HG02588 (cell line): ENCODE results near the gene MANBA.
"Not testable (repeated sequence)": the region's sequence is repeated elsewhere in the genome, so short reads cannot be mapped to it uniquely, and the experiment has no call there.

Source experiments
- ATAC-seq: cut with Tn5 transposase; IDR thresholded peaks from one replicate; pipeline ENCODE4 v1.9.1; 2021; ENCODE audit warnings: mild to moderate bottlenecking, moderate library complexity; ENCODE audit not compliant: unreplicated experiment

MANBA gene

GRCh38 chr4:102725229-102725628 lies 35.5 kb downstream of the MANBA start:
- no peak for ATAC-seq

- no peak for ATAC-seq
These were observed 37.3 kb downstream of the MANBA start for GRCh38 chr4:102723511-102723910.

GRCh38 chr4:102722740-102723139 lies 38.0 kb downstream of the MANBA start:
- no peak for ATAC-seq

GRCh38 chr4:102718833-102719575 lies 41.8 kb downstream of the MANBA start:
- not testable (repeated sequence) for ATAC-seq

- ATAC-seq: no peak
These were observed 43.2 kb downstream of the MANBA start for GRCh38 chr4:102717448-102718092.

GRCh38 chr4:102715057-102715456 lies 45.7 kb downstream of the MANBA start:
- no peak for ATAC-seq

GRCh38 chr4:102713774-102714173 lies 47.0 kb downstream of the MANBA start:
- ATAC-seq: not testable (repeated sequence)

- no peak for ATAC-seq
These were observed 47.7 kb downstream of the MANBA start for GRCh38 chr4:102713096-102713495.

- no peak for ATAC-seq
These were observed 49.8 kb downstream of the MANBA start for GRCh38 chr4:102710986-102711385.

GRCh38 chr4:102709060-102709459 lies 51.7 kb downstream of the MANBA start:
- not testable (repeated sequence) for ATAC-seq

GRCh38 chr4:102707150-102707549 lies 53.6 kb downstream of the MANBA start:
- no peak for ATAC-seq

GRCh38 chr4:102705391-102705935 lies 55.3 kb downstream of the MANBA start:
- ATAC-seq: no peak

- ATAC-seq: no peak
These were observed 64.0 kb downstream of the MANBA start for GRCh38 chr4:102696758-102697157.

GRCh38 chr4:102694791-102695190 lies 66.0 kb downstream of the MANBA start:
- ATAC-seq: no peak

- ATAC-seq: no peak
These were observed 66.9 kb downstream of the MANBA start for GRCh38 chr4:102693861-102694260.

GRCh38 chr4:102693262-102693850 lies 67.4 kb downstream of the MANBA start:
- no peak for ATAC-seq

GRCh38 chr4:102692474-102692873 lies 68.3 kb downstream of the MANBA start:
- ATAC-seq: no peak

GRCh38 chr4:102687982-102688433 lies 72.8 kb downstream of the MANBA start:
- peak; percentile 22 for ATAC-seq

GRCh38 chr4:102687373-102687981 lies 73.3 kb downstream of the MANBA start:
- peak; percentile 89 for ATAC-seq

GRCh38 chr4:102685768-102686167 lies 75.0 kb downstream of the MANBA start:
- ATAC-seq: no peak

- peak; percentile 32 for ATAC-seq
These were observed 76.1 kb downstream of the MANBA start for GRCh38 chr4:102684610-102685052.
